Articular chondrocyte of knee joint (primary cell): ENCODE data around the gene OCSTAMP. TPM values are rescaled to one million over a fixed set of nuclear protein-coding genes. Genes with fewer than 3 reads are reported as not detected.

Experiments used
- total RNA-seq: library from RNA; depleted of rRNA; stranded (reverse); fragments of >200 nt; gene quantifications from 2 replicates; pipeline ENCODE4 v1.2.3, GENCODE V29; 2012

The OCSTAMP gene
- not detected in 2 replicates for total RNA-seq

GRCh38 chr20:46550461-46550860, at the start of gene OCSTAMP:
Gene OCSTAMP, minus strand, starts transcription at chr20:46550654. Its CDS starts 94 bp downstream, at chr20:46550560.

GRCh38 chr20:46512943-46513844, 37.3 kb downstream of the OCSTAMP start, which contains the start of gene ZNF334:
Gene ZNF334, minus strand, starts transcription at chr20:46513559. Its CDS starts 1,457 bp downstream, at chr20:46512102.

Other genes starting within 250 kb of the OCSTAMP start
- not detected in 2 replicates for gene CDH22, start 242.2 kb downstream of the OCSTAMP start, total RNA-seq
- gene ELMO2, start 144.0 kb downstream of the OCSTAMP start, total RNA-seq: 43.0 and 50.6 TPM in 2 replicates
- gene ZNF334, start 37.1 kb downstream of the OCSTAMP start, total RNA-seq: 6.9 and 8.3 TPM in 2 replicates
- 1.5 and 1.6 TPM in 2 replicates for gene SLC13A3, start 100.8 kb upstream of the OCSTAMP start, total RNA-seq
- 14.7 and 14.8 TPM in 2 replicates for gene TP53RK, start 138.8 kb upstream of the OCSTAMP start, total RNA-seq
- 37.6 and 38.8 TPM in 2 replicates for gene SLC2A10, start 159.0 kb upstream of the OCSTAMP start, total RNA-seq